Measurements from ENCODE around the gene ADGRG7. TPM values are rescaled to one million over a fixed set of nuclear protein-coding genes. Genes with fewer than 3 reads are reported as not detected.

Gene ADGRG7
- total and polyA plus RNA-seq, 7 experiments from 2014 or later, result not detected

GRCh38 chr3:100702082-100702979 is 92.9 kb downstream of the ADGRG7 start:
- ChIA-PET CTCF (no interaction called here), POLR2A (no interaction called here)
- DNase-seq (no peak), ATAC-seq (no peak)
- no peaks in the 10 kb centered on the region for H3K36me3 ChIP-seq (ENCODE audit: control insufficient read depth in 2 of 3, insufficient read depth in 3 of 3, low read length in 3 of 3)
- no peaks in the 10 kb centered on the region for H3K9me3 ChIP-seq (ENCODE audit: control insufficient read depth in 2 of 3, low read length in 3 of 3)
- intact Hi-C loops (cut with micrococcal nuclease), result loop anchor here in 1 of 2 donors (10.0 kb wide), 1 partner anchor 1072 kb away; the partner anchor contains the start of gene NXPE3
- Mint-ChIP-seq H3K27ac (no peak overlapping the region), H3K36me3 (no peaks in the 10 kb centered on the region), H3K27me3 (peaks cover 24 to 53% (median 42%) of the 10 kb centered on the region in 5 donors), H3K9me3 (no peaks in the 10 kb centered on the region), H3K4me1 (no peaks in the 10 kb centered on the region), H3K4me3 (no peak overlapping the region)
- H3K4me3 ChIP-seq (ENCODE audit: low read length), result no peak overlapping the region
- H3K27me3 ChIP-seq (ENCODE audit: control insufficient read depth in 2 of 2, insufficient read depth in 2 of 2, low read length in 2 of 2), result no peaks in the 10 kb centered on the region
- H3K27ac ChIP-seq (ENCODE audit: low read depth, low read length), result no peak overlapping the region
- H3K4me1 ChIP-seq (ENCODE audit: control insufficient read depth in 2 of 2, insufficient read depth in 2 of 2, low read length in 2 of 2), result no peaks in the 10 kb centered on the region

- DNase-seq, result no peak
- H3K4me1 Mint-ChIP-seq, result no peaks in the 10 kb centered on the region
- Histone ChIP-seq H3K9me3 (ENCODE audit: control insufficient read depth in 2 of 3, low read length in 3 of 3) (no peaks in the 10 kb centered on the region), H3K27me3 (ENCODE audit: control insufficient read depth in 2 of 2, insufficient read depth in 2 of 2, low read length in 2 of 2) (no peaks in the 10 kb centered on the region), H3K36me3 (ENCODE audit: control insufficient read depth in 2 of 3, insufficient read depth in 3 of 3, low read length in 3 of 3) (no peaks in the 10 kb centered on the region), H3K4me1 (ENCODE audit: control insufficient read depth in 2 of 2, insufficient read depth in 2 of 2, low read length in 2 of 2) (no peaks in the 10 kb centered on the region), H3K27ac (ENCODE audit: low read depth, low read length) (no peak overlapping the region), H3K4me3 (ENCODE audit: low read length) (no peak overlapping the region)
- intact Hi-C loops (cut with micrococcal nuclease), result loop anchor here in 1 of 2 donors (10.0 kb wide), 1 partner anchor 1072 kb away; the partner anchor contains the start of gene NXPE3
- POLR2A ChIA-PET, result no interaction called here
- H3K27me3 Mint-ChIP-seq, result peaks cover 19 to 47% (median 35%) of the 10 kb centered on the region in 5 donors
- no peak for ATAC-seq
- no peak overlapping the region for H3K4me3 Mint-ChIP-seq
- no peaks in the 10 kb centered on the region for H3K9me3 Mint-ChIP-seq
- H3K27ac Mint-ChIP-seq, result no peak overlapping the region
- no peaks in the 10 kb centered on the region for H3K36me3 Mint-ChIP-seq
- CTCF ChIA-PET, result no interaction called here
These were observed 93.6 kb downstream of the ADGRG7 start for GRCh38 chr3:100702980-100703345.

GRCh38 chr3:100703865-100704264 is 94.5 kb downstream of the ADGRG7 start:
- H3K4me3 ChIP-seq (ENCODE audit: low read length), result no peak overlapping the region
- DNase-seq (no peak), ATAC-seq (no peak)
- no peak overlapping the region for H3K27ac ChIP-seq (ENCODE audit: low read depth, low read length)
- intact Hi-C loops (cut with micrococcal nuclease), result loop anchor here in 1 of 2 donors (10.0 kb wide), 1 partner anchor 1071 kb away; the partner anchor contains the start of gene NXPE3
- H3K9me3 ChIP-seq (ENCODE audit: control insufficient read depth in 2 of 3, low read length in 3 of 3), result no peaks in the 10 kb centered on the region
- H3K9me3 Mint-ChIP-seq, result peaks cover 0 to 4% (median 0%) of the 10 kb centered on the region in 11 donors
- H3K27ac Mint-ChIP-seq, result no peak overlapping the region
- H3K4me1 Mint-ChIP-seq, result peaks cover 5 to 8% (median 5%) of the 10 kb centered on the region in 7 donors
- H3K27me3 Mint-ChIP-seq, result peaks cover 13 to 38% (median 27%) of the 10 kb centered on the region in 5 donors
- no peaks in the 10 kb centered on the region for H3K36me3 ChIP-seq (ENCODE audit: control insufficient read depth in 2 of 3, insufficient read depth in 3 of 3, low read length in 3 of 3)
- H3K27me3 ChIP-seq (ENCODE audit: control insufficient read depth in 2 of 2, insufficient read depth in 2 of 2, low read length in 2 of 2), result no peaks in the 10 kb centered on the region
- CTCF ChIA-PET, result no interaction called here
- peaks cover 5 to 6% of the 10 kb centered on the region in 2 donors for H3K4me1 ChIP-seq (ENCODE audit: control insufficient read depth in 2 of 2, insufficient read depth in 2 of 2, low read length in 2 of 2)
- H3K36me3 Mint-ChIP-seq, result peaks cover 0 to 5% (median 0%) of the 10 kb centered on the region in 5 donors
- POLR2A ChIA-PET, result no interaction called here
- H3K4me3 Mint-ChIP-seq, result no peak overlapping the region

- intact Hi-C loops (cut with micrococcal nuclease), result loop anchor here (5.0 to 10.0 kb wide), 3 partner anchors 806 to 1068 kb away; partner anchors contain the start of genes CMSS1 (in 1 of the 2), NXPE3 (in 1 of the 2) and SENP7 (in 1 of the 2)
These were observed 97.0 kb downstream of the ADGRG7 start for GRCh38 chr3:100706365-100706764.

GRCh38 chr3:100708644-100708988 is 99.2 kb downstream of the ADGRG7 start:
- Histone ChIP-seq H3K27ac (ENCODE audit: low read depth, low read length) (peak overlapping the region; percentile 90), H3K27me3 (ENCODE audit: control insufficient read depth in 2 of 2, insufficient read depth in 2 of 2, low read length in 2 of 2) (no peaks in the 10 kb centered on the region), H3K36me3 (ENCODE audit: control insufficient read depth in 2 of 3, insufficient read depth in 3 of 3, low read length in 3 of 3) (no peaks in the 10 kb centered on the region), H3K4me3 (ENCODE audit: low read length) (peak overlapping the region; percentile 68), H3K4me1 (ENCODE audit: control insufficient read depth in 2 of 2, insufficient read depth in 2 of 2, low read length in 2 of 2) (peaks cover 19 to 21% of the 10 kb centered on the region in 2 donors), H3K9me3 (ENCODE audit: control insufficient read depth in 2 of 3, low read length in 3 of 3) (no peaks in the 10 kb centered on the region)
- peak overlapping the region; percentile 85 to 98 (median 94) for H3K4me3 Mint-ChIP-seq
- H3K4me1 Mint-ChIP-seq, result peaks cover 31 to 44% (median 41%) of the 10 kb centered on the region in 7 donors
- peaks cover under 1 to 14% (median 8%) of the 10 kb centered on the region in 5 donors for H3K27me3 Mint-ChIP-seq
- ChIA-PET CTCF (interaction anchor here (0.6 kb wide), 1 partner anchor 1384 kb away, joined by 3 read pairs; no protein-coding TSS in a partner anchor), POLR2A (interaction anchor here (0.5 to 1.4 kb wide), 5 partner anchors 27 to 1140 kb away, joined by 3 to 4 read pairs (median 3); partner anchors contain the start of genes LNP1, TBC1D23 and TOMM70)
- intact Hi-C loops (cut with micrococcal nuclease), result loop anchor here (2.0 to 10.0 kb wide), 4 partner anchors 804 to 1066 kb away; partner anchors contain the start of genes CMSS1 (in 1 of the 2), NXPE3 (in 1 of the 2), SENP7 (in 1 of the 2) and ZBTB11 (in 1 of the 2)
- DNase-seq, result peak in 1 of 9 donors; percentile 3
- H3K36me3 Mint-ChIP-seq, result peaks cover 0 to 27% (median 11%) of the 10 kb centered on the region in 5 donors
- H3K27ac Mint-ChIP-seq, result peak overlapping the region; percentile 95 to 99 (median 98)
- H3K9me3 Mint-ChIP-seq, result peaks cover 0 to 7% (median 2%) of the 10 kb centered on the region in 11 donors
- ATAC-seq, result no peak

More at GRCh38 chr3:100706365-100706764, 97.0 kb downstream of the ADGRG7 start:
- Mint-ChIP-seq H3K27me3 (peaks cover 7 to 24% (median 15%) of the 10 kb centered on the region in 5 donors), H3K4me3 (no peak overlapping the region), H3K36me3 (peaks cover 0 to 16% (median 3%) of the 10 kb centered on the region in 5 donors), H3K4me1 (peaks cover 15 to 23% (median 21%) of the 10 kb centered on the region in 7 donors), H3K9me3 (peaks cover 0 to 7% (median 2%) of the 10 kb centered on the region in 11 donors), H3K27ac (peak overlapping the region in 1 of 9 donors; percentile 35)
- ATAC-seq (no peak), DNase-seq (no peak)
- Histone ChIP-seq H3K9me3 (ENCODE audit: control insufficient read depth in 2 of 3, low read length in 3 of 3) (no peaks in the 10 kb centered on the region), H3K4me3 (ENCODE audit: low read length) (no peak overlapping the region), H3K27ac (ENCODE audit: low read depth, low read length) (no peak overlapping the region), H3K36me3 (ENCODE audit: control insufficient read depth in 2 of 3, insufficient read depth in 3 of 3, low read length in 3 of 3) (no peaks in the 10 kb centered on the region), H3K27me3 (ENCODE audit: control insufficient read depth in 2 of 2, insufficient read depth in 2 of 2, low read length in 2 of 2) (no peaks in the 10 kb centered on the region), H3K4me1 (ENCODE audit: control insufficient read depth in 2 of 2, insufficient read depth in 2 of 2, low read length in 2 of 2) (peaks cover 14 to 17% of the 10 kb centered on the region in 2 donors)
- CTCF ChIA-PET, result no interaction called here
- POLR2A ChIA-PET, result no interaction called here
